ENCODE data around the gene KRT82.

The KRT82 gene

DNA sequence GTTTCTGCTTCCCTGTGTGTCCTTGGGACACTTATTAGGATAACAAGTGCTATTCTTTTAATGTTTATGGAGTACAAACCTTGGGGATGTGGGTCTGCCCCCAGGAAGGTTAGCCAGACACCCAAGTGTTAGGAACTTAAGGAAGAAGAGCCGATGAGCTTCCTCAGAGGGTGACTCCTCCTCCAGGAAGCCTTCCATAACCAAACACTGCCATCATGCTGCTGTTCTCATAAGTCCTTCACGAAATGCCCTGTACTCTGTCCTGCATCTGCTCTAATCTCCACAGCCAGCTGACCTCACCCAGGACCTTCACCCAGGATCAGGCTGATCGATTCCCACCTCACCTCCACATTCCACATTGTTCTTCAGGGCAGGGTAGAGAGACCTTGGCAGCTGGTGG is 37.6 kb downstream of the KRT82 start:
- TF ChIP-seq, protein P1, sequence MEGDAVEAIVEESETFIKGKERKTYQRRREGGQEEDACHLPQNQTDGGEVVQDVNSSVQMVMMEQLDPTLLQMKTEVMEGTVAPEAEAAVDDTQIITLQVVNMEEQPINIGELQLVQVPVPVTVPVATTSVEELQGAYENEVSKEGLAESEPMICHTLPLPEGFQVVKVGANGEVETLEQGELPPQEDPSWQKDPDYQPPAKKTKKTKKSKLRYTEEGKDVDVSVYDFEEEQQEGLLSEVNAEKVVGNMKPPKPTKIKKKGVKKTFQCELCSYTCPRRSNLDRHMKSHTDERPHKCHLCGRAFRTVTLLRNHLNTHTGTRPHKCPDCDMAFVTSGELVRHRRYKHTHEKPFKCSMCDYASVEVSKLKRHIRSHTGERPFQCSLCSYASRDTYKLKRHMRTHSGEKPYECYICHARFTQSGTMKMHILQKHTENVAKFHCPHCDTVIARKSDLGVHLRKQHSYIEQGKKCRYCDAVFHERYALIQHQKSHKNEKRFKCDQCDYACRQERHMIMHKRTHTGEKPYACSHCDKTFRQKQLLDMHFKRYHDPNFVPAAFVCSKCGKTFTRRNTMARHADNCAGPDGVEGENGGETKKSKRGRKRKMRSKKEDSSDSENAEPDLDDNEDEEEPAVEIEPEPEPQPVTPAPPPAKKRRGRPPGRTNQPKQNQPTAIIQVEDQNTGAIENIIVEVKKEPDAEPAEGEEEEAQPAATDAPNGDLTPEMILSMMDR (conservative IDR thresholded peaks at IDR 0.05; ENCODE audit: low read depth): no peak

DNA sequence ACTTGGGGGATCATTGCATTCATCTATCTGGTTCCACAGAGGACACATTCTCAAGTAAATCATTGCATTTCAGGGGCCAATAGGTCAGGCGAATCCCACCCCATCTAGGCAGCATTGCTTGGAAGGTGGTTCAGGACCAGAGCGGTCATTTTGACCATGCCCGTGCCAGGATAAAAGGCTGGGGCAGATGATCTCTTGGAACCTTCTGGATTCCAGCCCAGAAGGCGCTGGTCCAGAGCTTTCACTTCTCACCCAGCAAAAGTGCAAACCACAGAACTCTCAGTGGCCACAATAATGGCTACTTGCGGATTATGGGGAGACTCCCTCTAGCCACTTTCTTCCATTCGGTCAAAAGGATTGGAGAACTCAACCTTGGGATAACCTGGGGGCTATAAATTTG is 38.3 kb downstream of the KRT82 start:
- POLR2A ChIA-PET (ENCODE audit: low non-redundant PET): no interaction called here
- no peak overlapping the region for H3K27ac ChIP-seq
- CTCF ChIA-PET: no interaction called here

More for the DNA sequence above, 37.6 kb downstream of the KRT82 start:
- POLR2A ChIA-PET (ENCODE audit: low non-redundant PET): interaction anchor here (0.7 kb wide), 1 partner anchor 183 kb away, joined by 3 read pairs; no protein-coding TSS in a partner anchor
- H3K27ac ChIP-seq: no peak overlapping the region
- DNase-seq (ENCODE audit: low spot score): no peak
- CTCF ChIA-PET: interaction anchor here (0.9 kb wide), 2 partner anchors 41 to 166 kb away, joined by 3 to 4 read pairs; no protein-coding TSS in a partner anchor

DNA sequence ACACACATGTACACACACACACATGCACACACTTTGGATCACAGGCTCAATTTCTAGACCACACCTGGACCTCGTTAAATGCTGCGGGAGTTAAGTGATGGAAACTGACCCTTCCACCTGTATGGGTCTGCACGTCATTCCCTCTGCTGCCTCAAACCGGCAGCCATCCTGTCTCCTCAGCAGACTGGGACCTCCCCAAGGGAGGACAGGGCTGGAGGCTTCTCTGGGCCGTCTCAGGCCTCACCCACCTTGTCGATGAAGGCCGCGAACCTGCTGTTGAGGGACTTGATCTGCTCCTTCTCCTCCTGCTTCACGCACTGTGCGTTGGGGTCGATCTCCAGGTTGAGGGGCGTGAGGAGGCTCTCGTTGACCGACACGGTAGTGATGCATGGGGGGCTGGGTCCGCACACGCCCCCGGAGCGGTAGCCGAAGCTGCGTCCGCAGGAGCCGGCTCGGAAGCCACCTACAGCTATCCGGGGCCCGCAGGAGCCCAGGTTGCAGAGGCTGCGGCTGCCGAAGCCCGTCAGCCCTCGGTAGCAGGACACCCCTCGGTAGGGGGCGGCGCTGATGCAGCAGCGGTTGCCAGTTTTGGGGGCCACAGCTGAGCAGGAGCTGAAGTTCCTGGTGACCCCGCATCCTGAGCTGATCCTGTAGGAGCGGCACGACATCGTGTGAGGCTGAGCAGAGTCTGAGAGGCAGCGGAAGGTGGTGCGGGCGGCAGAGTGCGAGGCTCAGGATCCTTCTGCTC is 39.2 kb downstream of the KRT82 start, which contains the start of gene KRT85:
KRT85 (minus strand) TSS at position 744 of the 748 bp plus-strand sequence; CDS start at position 668, 76 bp downstream.
- CTCF ChIA-PET: interaction anchor here (0.5 to 0.6 kb wide), 2 partner anchors 223 to 233 kb away, joined by 3 read pairs; no protein-coding TSS in a partner anchor
- DNase-seq (ENCODE audit: low spot score): no peak
- TF ChIP-seq, protein P1 (conservative IDR thresholded peaks at IDR 0.05; ENCODE audit: low read depth): no peak
- POLR2A ChIA-PET (ENCODE audit: low non-redundant PET): no interaction called here
- H3K27ac ChIP-seq: no peak within 1 kb of the TSS

More for the DNA sequence above, 38.3 kb downstream of the KRT82 start:
- DNase-seq (ENCODE audit: low spot score): no peak
- TF ChIP-seq, protein P1 (conservative IDR thresholded peaks at IDR 0.05; ENCODE audit: low read depth): no peak

DNA sequence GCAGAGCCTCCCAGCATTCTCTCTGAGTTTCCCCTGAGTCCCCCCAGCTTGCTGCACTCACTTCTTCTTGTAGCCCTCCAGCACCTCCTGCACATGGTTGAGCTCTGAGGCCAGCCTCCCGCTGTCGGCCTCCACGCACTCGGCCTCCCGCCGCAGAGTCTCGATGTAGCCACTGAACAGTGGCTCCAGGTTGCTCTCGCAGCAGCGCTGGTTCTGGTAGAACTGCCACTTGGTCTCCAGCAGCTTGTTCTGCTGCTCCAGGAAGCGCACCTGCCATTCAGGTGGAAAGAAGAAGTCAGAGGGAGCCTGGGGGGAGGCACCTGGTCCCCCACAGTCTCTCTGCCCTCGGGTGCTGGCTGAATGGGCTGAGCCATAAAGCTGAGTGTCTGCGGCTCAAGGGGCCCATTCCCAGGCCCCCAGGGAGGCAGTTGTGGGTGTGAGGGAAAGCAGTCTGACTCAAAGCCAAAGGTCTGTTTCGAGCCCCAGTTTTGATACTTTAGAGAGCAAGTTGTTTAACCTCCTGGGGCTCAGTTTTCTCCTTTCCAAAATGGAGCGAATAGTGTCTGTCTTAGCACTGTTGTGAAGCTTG is 41.1 kb downstream of the KRT82 start:
- POLR2A ChIA-PET (ENCODE audit: low non-redundant PET): no interaction called here
- DNase-seq (ENCODE audit: low spot score): no peak
- CTCF ChIA-PET: interaction anchor here (0.5 to 1.0 kb wide), 4 partner anchors 11 to 515 kb away, joined by 3 to 5 read pairs (median 4); no protein-coding TSS in a partner anchor
- TF ChIP-seq, protein P1 (conservative IDR thresholded peaks at IDR 0.05; ENCODE audit: low read depth): no peak
- no peak overlapping the region for H3K27ac ChIP-seq

DNA sequence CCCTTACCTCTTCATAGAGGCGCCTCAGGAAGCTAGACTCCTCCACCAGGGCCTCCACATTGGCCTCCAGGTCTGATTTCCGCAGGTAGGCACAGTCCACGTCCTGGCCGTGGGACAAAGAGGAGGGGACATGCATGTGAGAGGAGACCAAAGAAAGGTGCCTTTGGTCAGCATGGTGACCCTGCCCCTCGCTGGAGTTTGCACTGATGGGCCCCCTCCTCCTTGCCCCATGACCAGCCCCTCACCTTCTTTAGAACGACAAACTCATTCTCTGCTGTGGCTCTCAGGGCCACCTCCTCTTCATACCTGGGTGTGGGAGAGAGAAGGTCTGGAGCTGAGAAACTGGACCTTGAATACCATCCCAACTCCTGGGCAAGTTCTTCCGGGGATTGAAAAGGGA is 42.1 kb downstream of the KRT82 start:
- ChIA-PET CTCF (interaction anchor here (0.5 to 0.6 kb wide), 2 partner anchors 156 to 617 kb away, joined by 3 to 4 read pairs; no protein-coding TSS in a partner anchor), POLR2A (ENCODE audit: low non-redundant PET) (no interaction called here)
- no peak for DNase-seq (ENCODE audit: low spot score)
- H3K27ac ChIP-seq: no peak overlapping the region
- TF ChIP-seq, protein P1 (conservative IDR thresholded peaks at IDR 0.05; ENCODE audit: low read depth): no peak

DNA sequence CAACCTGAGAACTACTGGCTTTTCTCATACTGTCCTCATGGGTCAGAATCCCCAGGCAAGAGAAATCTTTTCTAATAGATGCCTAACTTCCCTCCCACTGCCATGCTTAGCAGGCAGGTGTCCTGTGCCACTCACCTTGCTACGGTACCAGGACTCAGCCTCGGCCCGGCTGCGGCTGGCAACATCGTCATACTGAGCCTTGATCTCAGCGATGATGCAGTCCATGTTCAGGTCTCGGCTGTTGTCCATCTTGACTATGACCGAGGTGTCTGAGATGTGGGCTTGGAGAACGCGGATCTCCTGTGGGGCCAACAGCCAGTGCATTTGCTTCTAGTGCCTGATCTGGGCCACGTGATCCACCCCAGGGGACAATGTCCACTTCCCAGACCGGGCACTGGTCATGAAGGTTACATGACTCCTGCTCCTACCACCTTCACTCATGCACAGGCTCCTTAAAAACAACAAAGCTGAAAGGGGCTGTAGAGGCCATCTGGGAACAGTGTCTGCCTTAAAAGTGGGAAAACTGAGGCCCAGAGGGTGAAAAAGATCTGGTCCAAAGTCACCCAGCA is 42.9 kb downstream of the KRT82 start:
- no peak overlapping the region for H3K27ac ChIP-seq
- TF ChIP-seq, protein P1 (conservative IDR thresholded peaks at IDR 0.05; ENCODE audit: low read depth): no peak
- CTCF ChIA-PET: interaction anchor here (0.5 to 0.6 kb wide), 2 partner anchors 157 to 617 kb away, joined by 3 to 4 read pairs; no protein-coding TSS in a partner anchor
- no peak for DNase-seq (ENCODE audit: low spot score)
- POLR2A ChIA-PET (ENCODE audit: low non-redundant PET): no interaction called here
